ENCODE measurements around the gene MSTN.

GRCh38 chr2:190106783-190107182, 44.3 kb upstream of the MSTN start:
- TF ChIP-seq CTCF (IDR thresholded peaks at IDR 0.05; ENCODE audit: low read depth, low read length, missing input control) (no peak), YY1 (IDR thresholded peaks at IDR 0.05) (no peak), SP1 (IDR thresholded peaks at IDR 0.05) (no peak), RAD21 (IDR thresholded peaks at IDR 0.05) (no peak), FOXA1 (IDR thresholded peaks at IDR 0.05) (no peak)

All from liver (tissue), 3 donors.